Pulmonary artery endothelial cell (primary cell): ENCODE data around the gene PSENEN. TPM values are rescaled to one million over a fixed set of nuclear protein-coding genes. Genes with fewer than 3 reads are reported as not detected.
"Not testable (repeated sequence)": the region's sequence is repeated elsewhere in the genome, so short reads cannot be mapped to it uniquely, and the experiment has no call there.

Source experiments
- DNase-seq: peaks from one replicate; pipeline ENCODE4 v3.0.0-alpha.2; 2011; ENCODE audit warnings: low read depth, low spot score
- total RNA-seq: library from RNA; depleted of rRNA; stranded (reverse); fragments of >200 nt; gene quantifications from 2 replicates; pipeline ENCODE4 v1.2.3, GENCODE V29; 2014

PSENEN gene
- total RNA-seq, 1 donor from 2014 or later: 17.7 TPM

- no peak for DNase-seq
Observed at GRCh38 chr19:35718345-35719041, 27.0 kb upstream of the PSENEN start.

- DNase-seq: no peak
Observed at GRCh38 chr19:35719402-35720162, 25.9 kb upstream of the PSENEN start.

GRCh38 chr19:35720163-35720524, 25.3 kb upstream of the PSENEN start:
- DNase-seq: no peak

GRCh38 chr19:35720648-35721047, 24.8 kb upstream of the PSENEN start:
- DNase-seq: no peak

- no peak for DNase-seq
Observed at GRCh38 chr19:35721374-35721773, 24.1 kb upstream of the PSENEN start.

- no peak for DNase-seq
Observed at GRCh38 chr19:35722461-35722860, 23.0 kb upstream of the PSENEN start.

GRCh38 chr19:35722897-35723296, 22.6 kb upstream of the PSENEN start:
- DNase-seq: no peak

- no peak for DNase-seq
Observed at GRCh38 chr19:35723671-35724070, 21.8 kb upstream of the PSENEN start.

- not testable (repeated sequence) for DNase-seq
Observed at GRCh38 chr19:35724132-35724531, 21.3 kb upstream of the PSENEN start.

- DNase-seq: no peak
Observed at GRCh38 chr19:35724560-35724959, 20.9 kb upstream of the PSENEN start.

GRCh38 chr19:35725216-35725861, 20.1 kb upstream of the PSENEN start:
- DNase-seq: no peak

GRCh38 chr19:35727053-35727955, 18.1 kb upstream of the PSENEN start:
- no peak for DNase-seq

- no peak for DNase-seq
Observed at GRCh38 chr19:35727956-35728706, 17.3 kb upstream of the PSENEN start.

- DNase-seq: no peak
Observed at GRCh38 chr19:35729021-35729420, 16.4 kb upstream of the PSENEN start.

- no peak for DNase-seq
Observed at GRCh38 chr19:35729763-35730162, 15.7 kb upstream of the PSENEN start.

GRCh38 chr19:35730326-35730725, 15.1 kb upstream of the PSENEN start:
- no peak for DNase-seq

- DNase-seq: no peak
Observed at GRCh38 chr19:35731353-35731752, 14.1 kb upstream of the PSENEN start.

- no peak for DNase-seq
Observed at GRCh38 chr19:35731779-35732405, 13.6 kb upstream of the PSENEN start.

- no peak for DNase-seq
Observed at GRCh38 chr19:35732540-35733179, 12.8 kb upstream of the PSENEN start.
